Stimulated activated CD8-positive, alpha-beta memory T cell treated with anti-CD3 and anti-CD28 coated beads, Interleukin-15, amount 100 ng/mL, for 1 hour (primary cell): ENCODE data around the gene COBLL1.

Experiments used
- DNase-seq: peaks from one replicate; pipeline ENCODE4 v3.0.0-alpha.2; 2020; ENCODE audit warnings: low read depth

COBLL1 gene

GRCh38 chr2:164677271-164677670 lies 164.4 kb downstream of the COBLL1 start:
- no peak for DNase-seq

- DNase-seq: no peak
Observed at GRCh38 chr2:164675687-164676086, 165.9 kb downstream of the COBLL1 start.

GRCh38 chr2:164675027-164675426 lies 166.6 kb downstream of the COBLL1 start:
- DNase-seq: no peak

GRCh38 chr2:164671664-164672396 lies 169.8 kb downstream of the COBLL1 start:
- DNase-seq: no peak

- DNase-seq: no peak
Observed at GRCh38 chr2:164669291-164669690, 172.3 kb downstream of the COBLL1 start.

GRCh38 chr2:164667566-164667965 lies 174.1 kb downstream of the COBLL1 start:
- DNase-seq: no peak

- no peak for DNase-seq
Observed at GRCh38 chr2:164664070-164664469, 177.6 kb downstream of the COBLL1 start.

- no peak for DNase-seq
Observed at GRCh38 chr2:164662868-164663631, 178.6 kb downstream of the COBLL1 start.

- DNase-seq: no peak
Observed at GRCh38 chr2:164662066-164662465, 179.6 kb downstream of the COBLL1 start.

GRCh38 chr2:164661349-164661748 lies 180.3 kb downstream of the COBLL1 start:
- no peak for DNase-seq

- DNase-seq: no peak
Observed at GRCh38 chr2:164657129-164657528, 184.5 kb downstream of the COBLL1 start.

GRCh38 chr2:164655750-164656149 lies 185.9 kb downstream of the COBLL1 start:
- no peak for DNase-seq

- no peak for DNase-seq
Observed at GRCh38 chr2:164655336-164655735, 186.3 kb downstream of the COBLL1 start.

- DNase-seq: no peak
Observed at GRCh38 chr2:164651361-164651760, 190.3 kb downstream of the COBLL1 start.

GRCh38 chr2:164644036-164644700 lies 197.5 kb downstream of the COBLL1 start:
- DNase-seq: no peak

- DNase-seq: no peak
Observed at GRCh38 chr2:164642946-164643555, 198.6 kb downstream of the COBLL1 start.

GRCh38 chr2:164642268-164642667 lies 199.4 kb downstream of the COBLL1 start:
- no peak for DNase-seq
